CD4-positive, alpha-beta T cell (primary cell): ENCODE results near the gene PHLDA2. TPM values are rescaled to one million over a fixed set of nuclear protein-coding genes. Genes with fewer than 3 reads are reported as not detected.

ENCODE experiments used
- ATAC-seq: fragments of 200-7000 bp; cut with Tn5 transposase; one replicate; pipeline ENCODE4 v1.10.0; 2022; ENCODE audit warnings: mild to moderate bottlenecking; ENCODE audit not compliant: poor library complexity
- CTCF ChIA-PET: fragments of 350-600 bp; sonication (Branson Sonifier 250); formaldehyde crosslinking; loops from one replicate; lab custom pipeline; 2021; ENCODE audit warnings: antibody characterized with exemption, inconsistent platforms; lab: Charles Lee
- POLR2A ChIA-PET: fragments of 350-600 bp; sonication (Branson Sonifier 250); formaldehyde crosslinking; loops from one replicate; lab custom pipeline; 2021; ENCODE audit warnings: antibody characterized with exemption, inconsistent platforms; lab: Charles Lee
- DNase-seq, 14 experiments: peaks; one replicate each; pipeline ENCODE4 v3.0.0-alpha.2; 2013 to 2020; ENCODE audit warnings: mixed read lengths in 2 of 14
- H3K27ac ChIP-seq, 2 donors: one replicate each; pipeline versions ENCODE4 v1.5.1 to v1.7.0; 2013; ENCODE audit warnings: low read length in 2 of 2, low read depth in 1 of 2, mild to moderate bottlenecking in 1 of 2
- H3K27me3 ChIP-seq, 2 experiments: 1 replicate in 1 of 2; 2 replicates in 1 of 2; pipeline versions ENCODE4 v1.6.1 to v1.7.0; 2013; ENCODE audit warnings: low read length in 2 of 2, control low read depth in 1 of 2, mild to moderate bottlenecking in 1 of 2, moderate library complexity in 1 of 2; ENCODE audit not compliant: insufficient read depth in 2 of 2, control insufficient read depth in 1 of 2
- H3K36me3 ChIP-seq: one replicate; pipeline ENCODE4 v1.6.1; 2013; ENCODE audit warnings: low read length, control low read depth; ENCODE audit not compliant: insufficient read depth
- H3K4me1 ChIP-seq: one replicate; pipeline ENCODE4 v1.6.1; 2013; ENCODE audit warnings: low read length, control low read depth; ENCODE audit not compliant: insufficient read depth
- H3K4me3 ChIP-seq: one replicate; pipeline ENCODE4 v1.5.1; 2013; ENCODE audit warnings: mild to moderate bottlenecking, low read length, moderate library complexity
- H3K9me3 ChIP-seq, 2 experiments: 1 replicate in 1 of 2; 2 replicates in 1 of 2; pipeline versions ENCODE4 v1.6.1 to v1.7.0; 2013; ENCODE audit warnings: low read length in 2 of 2, mild to moderate bottlenecking in 2 of 2, control low read depth in 1 of 2, moderate library complexity in 1 of 2; ENCODE audit not compliant: control insufficient read depth in 1 of 2, insufficient read depth in 1 of 2
- H3K27ac Mint-ChIP-seq: one replicate; pipeline ENCODE4 v1.8.0; 2020; ENCODE audit warnings: mixed read lengths
- H3K27me3 Mint-ChIP-seq: one replicate; pipeline ENCODE4 v1.8.0; 2021; ENCODE audit warnings: mixed read lengths
- H3K36me3 Mint-ChIP-seq: one replicate; pipeline ENCODE4 v1.8.0; 2021; ENCODE audit warnings: low read depth, mixed read lengths
- H3K4me1 Mint-ChIP-seq: one replicate; pipeline ENCODE4 v1.8.0; 2021; ENCODE audit warnings: low read depth, mixed read lengths
- H3K4me3 Mint-ChIP-seq: one replicate; pipeline ENCODE4 v1.8.0; 2020; ENCODE audit warnings: mild to moderate bottlenecking, mixed read lengths
- H3K9me3 Mint-ChIP-seq: one replicate; pipeline ENCODE4 v1.8.0; 2020; ENCODE audit warnings: mixed read lengths
- intact Hi-C, 2 experiments: fragments of 100-400 bp; cut with DNase I in 1 of 2; cut with micrococcal nuclease in 1 of 2; formaldehyde crosslinking; loops; one replicate each; pipeline versions ENCODE4 v1.15.1 to v1.9.0; 2023 to 2025; cut with DNase I, micrococcal nuclease
- total RNA-seq, 174 experiments: library from RNA in 2 of 174; stranded (reverse) in 2 of 174; gene quantifications; one replicate each; pipeline ENCODE4 v1.2.3 and lab custom pipeline; 2021 to 2026
- TF ChIP-seq, protein P1 (sequence below): fragments of 200-600 bp; IDR thresholded peaks from one replicate; pipeline ENCODE4 v1.8.0; 2022; ENCODE audit warnings: antibody characterized with exemption, mild to moderate bottlenecking

PHLDA2 gene
- total RNA-seq, 2 experiments from 2014 or later, result 1.1 to 1.3 TPM

DNA sequence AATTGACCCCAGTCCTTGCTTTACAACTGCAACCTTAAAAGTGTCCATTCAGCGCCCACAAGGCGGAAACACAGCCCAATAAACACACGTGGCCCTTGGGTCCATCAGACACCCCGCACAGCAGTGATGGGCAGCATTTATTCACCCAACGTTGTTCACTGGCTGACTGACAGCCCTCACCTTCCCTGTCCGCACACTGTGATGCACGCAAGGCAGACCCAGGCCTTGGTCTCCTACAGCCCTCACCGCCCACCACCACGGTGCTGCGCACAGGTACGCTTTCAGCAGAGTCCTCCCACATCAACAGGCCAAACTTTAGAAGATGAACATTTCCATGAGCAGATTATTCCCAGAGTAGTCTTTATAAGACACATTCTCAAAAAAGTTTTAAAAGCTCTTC lies 20.7 kb upstream of the PHLDA2 start:
- Mint-ChIP-seq H3K9me3 (no peaks in the 10 kb centered on the region), H3K36me3 (peaks cover 97% of the 10 kb centered on the region), H3K27ac (no peak overlapping the region), H3K4me3 (no peak overlapping the region), H3K27me3 (no peaks in the 10 kb centered on the region), H3K4me1 (peaks cover 58% of the 10 kb centered on the region)
- Histone ChIP-seq H3K4me1 (peaks cover 39% of the 10 kb centered on the region), H3K27me3 (no peaks in the 10 kb centered on the region), H3K4me3 (no peak overlapping the region), H3K36me3 (peaks cover 80% of the 10 kb centered on the region), H3K27ac (no peak overlapping the region), H3K9me3 (no peaks in the 10 kb centered on the region)
- POLR2A ChIA-PET, result no interaction called here
- ATAC-seq, result no peak
- CTCF ChIA-PET, result no interaction called here
- intact Hi-C loops, result no loop called here
- DNase-seq, result no peak
- TF ChIP-seq, protein P1, sequence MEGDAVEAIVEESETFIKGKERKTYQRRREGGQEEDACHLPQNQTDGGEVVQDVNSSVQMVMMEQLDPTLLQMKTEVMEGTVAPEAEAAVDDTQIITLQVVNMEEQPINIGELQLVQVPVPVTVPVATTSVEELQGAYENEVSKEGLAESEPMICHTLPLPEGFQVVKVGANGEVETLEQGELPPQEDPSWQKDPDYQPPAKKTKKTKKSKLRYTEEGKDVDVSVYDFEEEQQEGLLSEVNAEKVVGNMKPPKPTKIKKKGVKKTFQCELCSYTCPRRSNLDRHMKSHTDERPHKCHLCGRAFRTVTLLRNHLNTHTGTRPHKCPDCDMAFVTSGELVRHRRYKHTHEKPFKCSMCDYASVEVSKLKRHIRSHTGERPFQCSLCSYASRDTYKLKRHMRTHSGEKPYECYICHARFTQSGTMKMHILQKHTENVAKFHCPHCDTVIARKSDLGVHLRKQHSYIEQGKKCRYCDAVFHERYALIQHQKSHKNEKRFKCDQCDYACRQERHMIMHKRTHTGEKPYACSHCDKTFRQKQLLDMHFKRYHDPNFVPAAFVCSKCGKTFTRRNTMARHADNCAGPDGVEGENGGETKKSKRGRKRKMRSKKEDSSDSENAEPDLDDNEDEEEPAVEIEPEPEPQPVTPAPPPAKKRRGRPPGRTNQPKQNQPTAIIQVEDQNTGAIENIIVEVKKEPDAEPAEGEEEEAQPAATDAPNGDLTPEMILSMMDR, result no peak

DNA sequence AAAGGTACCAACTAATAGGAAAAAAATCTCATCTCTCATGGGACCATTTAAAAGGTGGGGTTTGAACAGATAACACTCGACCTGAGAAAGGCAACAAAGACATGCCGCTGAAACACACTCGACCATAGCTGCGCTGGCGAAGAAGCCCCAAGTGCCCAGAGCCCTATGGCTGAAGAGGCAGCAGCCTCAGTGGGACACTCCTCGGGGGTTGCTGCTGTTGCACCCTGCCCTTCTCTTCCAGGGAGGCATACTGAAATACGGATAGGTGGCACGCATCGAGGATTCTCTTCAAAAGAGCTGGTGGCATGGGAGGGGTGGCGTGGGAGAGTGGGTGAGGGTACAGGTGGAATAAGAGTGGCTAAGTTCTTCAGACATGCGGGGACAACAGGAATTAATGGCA lies 18.5 kb upstream of the PHLDA2 start:
- peaks cover 57% of the 10 kb centered on the region for H3K4me1 ChIP-seq
- no peak overlapping the region for H3K4me3 ChIP-seq
- POLR2A ChIA-PET, result interaction anchor here (0.6 kb wide), 1 partner anchor 15 kb away, joined by 5 read pairs; no protein-coding TSS in a partner anchor
- Mint-ChIP-seq H3K9me3 (no peaks in the 10 kb centered on the region), H3K27ac (peak overlapping the region; percentile 14), H3K4me3 (no peak overlapping the region), H3K36me3 (peaks cover 83% of the 10 kb centered on the region), H3K27me3 (no peaks in the 10 kb centered on the region), H3K4me1 (peaks cover 71% of the 10 kb centered on the region)
- no peaks in the 10 kb centered on the region for H3K9me3 ChIP-seq
- no peaks in the 10 kb centered on the region for H3K27me3 ChIP-seq
- TF ChIP-seq, protein P1, result no peak
- intact Hi-C loops, result no loop called here
- CTCF ChIA-PET, result interaction anchor here (1.9 kb wide), 1 partner anchor 415 kb away, joined by 4 read pairs; no protein-coding TSS in a partner anchor
- ATAC-seq (no peak), DNase-seq (no peak)
- no peak overlapping the region for H3K27ac ChIP-seq
- H3K36me3 ChIP-seq, result peaks cover 72% of the 10 kb centered on the region

- H3K4me3 ChIP-seq, result no peak overlapping the region
- TF ChIP-seq, protein P1, result no peak
- POLR2A ChIA-PET, result interaction anchor here (0.8 to 1.6 kb wide), 7 partner anchors 9 to 68 kb away, joined by 3 to 11 read pairs (median 4); partner anchors contain the start of genes NAP1L4 and PHLDA2
- Mint-ChIP-seq H3K4me3 (peak overlapping the region; percentile 39), H3K4me1 (peaks cover 65% of the 10 kb centered on the region), H3K27ac (peak overlapping the region; percentile 81), H3K9me3 (no peaks in the 10 kb centered on the region), H3K27me3 (no peaks in the 10 kb centered on the region), H3K36me3 (peaks cover 64% of the 10 kb centered on the region)
- H3K27me3 ChIP-seq, result no peaks in the 10 kb centered on the region
- peak; percentile 10 for ATAC-seq
- DNase-seq, result no peak
- no peak overlapping the region for H3K27ac ChIP-seq
- intact Hi-C loops, result no loop called here
- H3K36me3 ChIP-seq, result peaks cover 53% of the 10 kb centered on the region
- peaks cover 54% of the 10 kb centered on the region for H3K4me1 ChIP-seq
- no peaks in the 10 kb centered on the region for H3K9me3 ChIP-seq
- CTCF ChIA-PET, result interaction anchor here (1.3 to 1.9 kb wide), 3 partner anchors 16 to 413 kb away, joined by 3 to 4 read pairs (median 4); no protein-coding TSS in a partner anchor
Observed at GRCh38 chr11:2945757-2946287, 16.6 kb upstream of the PHLDA2 start.
